Activated CD4-positive, CD25-positive, alpha-beta regulatory T cell treated with anti-CD3 and anti-CD28 coated beads, Interleukin-2, amount 50 U/mL, for 24 hours (primary cell): Measurements from ENCODE around the gene RYR3.

ENCODE experiments used
- ATAC-seq, 2 donors: fragments of 150-1000 bp; cut with Tn5 transposase; one replicate each; pipeline ENCODE4 v1.10.0; 2021; ENCODE audit warnings: mild to moderate bottlenecking in 1 of 2, moderate library complexity in 1 of 2

The RYR3 gene

GRCh38 chr15:33393546-33393945 lies 82.8 kb downstream of the RYR3 start:
- no peak for ATAC-seq

GRCh38 chr15:33395321-33395720 lies 84.6 kb downstream of the RYR3 start:
- ATAC-seq, result no peak

GRCh38 chr15:33395846-33396245 lies 85.1 kb downstream of the RYR3 start:
- ATAC-seq, result no peak

- ATAC-seq, result no peak
Observed at GRCh38 chr15:33396475-33396874, 85.7 kb downstream of the RYR3 start.

GRCh38 chr15:33398555-33398954 lies 87.8 kb downstream of the RYR3 start:
- ATAC-seq, result no peak

- ATAC-seq, result no peak
Observed at GRCh38 chr15:33400941-33401340, 90.2 kb downstream of the RYR3 start.

- no peak for ATAC-seq
Observed at GRCh38 chr15:33402600-33402999, 91.8 kb downstream of the RYR3 start.

- ATAC-seq, result no peak
Observed at GRCh38 chr15:33405096-33405495, 94.3 kb downstream of the RYR3 start.

- no peak for ATAC-seq
Observed at GRCh38 chr15:33411596-33412540, 101.1 kb downstream of the RYR3 start.

- no peak for ATAC-seq
Observed at GRCh38 chr15:33419701-33420100, 108.9 kb downstream of the RYR3 start.

- ATAC-seq, result no peak
Observed at GRCh38 chr15:33424025-33424424, 113.3 kb downstream of the RYR3 start.

GRCh38 chr15:33425142-33425541 lies 114.4 kb downstream of the RYR3 start:
- ATAC-seq, result no peak

- no peak for ATAC-seq
Observed at GRCh38 chr15:33430577-33430976, 119.8 kb downstream of the RYR3 start.

- no peak for ATAC-seq
Observed at GRCh38 chr15:33433821-33434220, 123.1 kb downstream of the RYR3 start.

- no peak for ATAC-seq
Observed at GRCh38 chr15:33438396-33438795, 127.6 kb downstream of the RYR3 start.

- ATAC-seq, result no peak
Observed at GRCh38 chr15:33440900-33441299, 130.1 kb downstream of the RYR3 start.

- no peak for ATAC-seq
Observed at GRCh38 chr15:33442449-33442848, 131.7 kb downstream of the RYR3 start.

GRCh38 chr15:33443708-33444107 lies 132.9 kb downstream of the RYR3 start:
- no peak for ATAC-seq

GRCh38 chr15:33445984-33446383 lies 135.2 kb downstream of the RYR3 start:
- no peak for ATAC-seq

- ATAC-seq, result no peak
Observed at GRCh38 chr15:33448151-33448550, 137.4 kb downstream of the RYR3 start.

GRCh38 chr15:33448961-33449606 lies 138.3 kb downstream of the RYR3 start:
- no peak for ATAC-seq

- ATAC-seq, result no peak
Observed at GRCh38 chr15:33449810-33450209, 139.0 kb downstream of the RYR3 start.

GRCh38 chr15:33451385-33451784 lies 140.6 kb downstream of the RYR3 start:
- no peak for ATAC-seq

GRCh38 chr15:33453761-33454160 lies 143.0 kb downstream of the RYR3 start:
- no peak for ATAC-seq
